ENCODE results near the gene MGRN1. TPM values are rescaled to one million over a fixed set of nuclear protein-coding genes. Genes with fewer than 3 reads are reported as not detected.

Gene MGRN1
- total and polyA plus RNA-seq, 2 donors (not counting 3 experiments of a cell fraction or from before 2014, with no cell fraction given): 15.6 to 73.0 TPM

GRCh38 chr16:4734063-4734729, 109.6 kb downstream of the MGRN1 start, which contains the start of the genes ANKS3 and DNAAF8:
ANKS3 (minus strand) TSS chr16:4734271; CDS start chr16:4730149, 4,122 bp downstream.
DNAAF8 (plus strand) TSS chr16:4734537; CDS start chr16:4736515, 1,978 bp downstream.
- Histone ChIP-seq H2AFZ (ENCODE audit: low read depth, low read length) (peak within 1 kb of the TSS; percentile 99), H3K27ac (ENCODE audit: insufficient read depth, low read depth, low read length) (peak within 1 kb of the TSS; percentile 46), H3K4me2 (ENCODE audit: insufficient read depth, low read length) (peak within 1 kb of the TSS; percentile 91), H3K4me3 (replicated peaks in 1 of 3; ENCODE audit: insufficient read depth in 1 of 3, low read depth in 1 of 3, low read length in 3 of 3) (peak within 1 kb of the TSS; percentile 62 to 100 (median 76)), H3K9me1 (replicated peaks; ENCODE audit: control insufficient read depth, extremely low read depth, insufficient read depth, low read length) (no peaks in the 10 kb centered on the region), H3K9ac (replicated peaks; ENCODE audit: extremely low read depth, insufficient read depth, low read length) (peak within 1 kb of the TSS; percentile 78), H3K4me1 (ENCODE audit: control insufficient read depth, extremely low read depth, insufficient read depth, low read length) (peaks cover 5% of the 10 kb centered on the region), H3K79me2 (ENCODE audit: control insufficient read depth, insufficient read depth, low read length) (peaks cover 9% of the 10 kb centered on the region), H4K20me1 (replicated peaks; ENCODE audit: control insufficient read depth, extremely low read depth, insufficient read depth, low read length) (no peaks in the 10 kb centered on the region), H3K9me3 (replicated peaks; ENCODE audit: control insufficient read depth, insufficient read depth, low read length) (no peaks in the 10 kb centered on the region), H3K27me3 (ENCODE audit: control insufficient read depth in 2 of 2, insufficient read depth in 2 of 2, low read length in 2 of 2) (no peaks in the 10 kb centered on the region), H3K36me3 (ENCODE audit: control insufficient read depth in 2 of 2, extremely low read depth in 1 of 2, insufficient read depth in 2 of 2, low read length in 2 of 2) (peaks cover 0 to 2% of the 10 kb centered on the region in 2 experiments)
- dilution Hi-C loops (cut with MboI; ENCODE audit: extremely low pct_ligation_motif_present, low sequenced_read_pairs): no loop called here
- peak; percentile 96 for DNase-seq (ENCODE audit: low read depth, low spot score)
- FAIRE-seq: peak; percentile 97
- intact Hi-C loops (cut with micrococcal nuclease): loop anchor here (1.0 to 2.0 kb wide), 6 partner anchors 33 to 222 kb away; partner anchors contain the start of genes NUDT16L1, ROGDI and ZNF500
- CTCF ChIA-PET: interaction anchor here (1.0 to 1.9 kb wide), 8 partner anchors 9 to 224 kb away, joined by 3 to 6 read pairs (median 4); partner anchors contain the start of genes MGRN1 and SEC14L5
- BruUV-seq (replicated peaks): no TSS peak
- POLR2A ChIA-PET: interaction anchor here (0.7 to 1.4 kb wide), 3 partner anchors 32 to 118 kb away, joined by 3 to 8 read pairs (median 4); no protein-coding TSS in a partner anchor
- TF ChIP-seq CTCF (IDR thresholded peaks at IDR 0.05; ENCODE audit: extremely low read depth in 1 of 2, insufficient read depth in 1 of 2, low read depth in 1 of 2, low read length in 2 of 2) (no peak), EZH2 (IDR thresholded peaks at IDR 0.05; ENCODE audit: borderline replicate concordance, low read depth, low read length, severe bottlenecking) (no peak), FOS (IDR thresholded peaks at IDR 0.05; ENCODE audit: borderline replicate concordance, insufficient read depth, low read length) (no peak), POLR2A (IDR thresholded peaks at IDR 0.05; ENCODE audit: low read depth, low read length) (peak; percentile 45), MYC (IDR thresholded peaks at IDR 0.05; ENCODE audit: low read depth, low read length) (no peak), MAX (IDR thresholded peaks at IDR 0.05; ENCODE audit: insufficient read depth, insufficient read length) (peak; percentile 71), POLR2AphosphoS5 (IDR thresholded peaks at IDR 0.05; ENCODE audit: insufficient read depth, low read depth, low read length) (peak; percentile 82), JUN (IDR thresholded peaks at IDR 0.05; ENCODE audit: borderline replicate concordance, insufficient read depth, insufficient read length, low read depth) (no peak), GATA2 (IDR thresholded peaks at IDR 0.05; ENCODE audit: insufficient read depth, insufficient read length, low read depth, low read length) (no peak)

Data from endothelial cell of umbilical vein (primary cell).